Skeletal muscle tissue (tissue), 4 donors: Measurements from ENCODE around the gene SLC16A10. TPM values are rescaled to one million over a fixed set of nuclear protein-coding genes. Genes with fewer than 3 reads are reported as not detected.
A peak's percentile ranks its signal among the peaks of the same experiment; 100 is the strongest.
"Not testable (repeated sequence)": the region's sequence is repeated elsewhere in the genome, so short reads cannot be mapped to it uniquely, and the experiment has no call there.

ENCODE experiments used
- H3K27ac ChIP-seq: one replicate; pipeline ENCODE4 v1.7.0; 2013; ENCODE audit warnings: mild to moderate bottlenecking, low read depth, low read length, inconsistent platforms
- H3K27me3 ChIP-seq, 3 donors: one replicate each; pipeline ENCODE4 v1.7.0; 2013; ENCODE audit warnings: low read length in 3 of 3; ENCODE audit not compliant: control insufficient read depth in 3 of 3, insufficient read depth in 3 of 3
- H3K36me3 ChIP-seq, 3 donors: one replicate each; pipeline ENCODE4 v1.7.0; 2013; ENCODE audit warnings: low read length in 3 of 3; ENCODE audit not compliant: control insufficient read depth in 3 of 3, insufficient read depth in 3 of 3
- H3K4me1 ChIP-seq, 3 donors: one replicate each; pipeline ENCODE4 v1.7.0; 2013; ENCODE audit warnings: low read length in 3 of 3, mild to moderate bottlenecking in 3 of 3; ENCODE audit not compliant: control insufficient read depth in 3 of 3, insufficient read depth in 3 of 3
- H3K4me3 ChIP-seq, 3 donors: one replicate each; pipeline ENCODE4 v1.7.0; 2013; ENCODE audit warnings: low read length in 3 of 3
- H3K9ac ChIP-seq, 3 donors: one replicate each; pipeline ENCODE4 v1.7.0; 2013; ENCODE audit warnings: low read length in 3 of 3, mild to moderate bottlenecking in 3 of 3, moderate library complexity in 2 of 3, low read depth in 1 of 3
- H3K9me3 ChIP-seq, 3 donors: one replicate each; pipeline ENCODE4 v1.7.0; 2013; ENCODE audit warnings: low read length in 3 of 3; ENCODE audit not compliant: control insufficient read depth in 3 of 3
- total RNA-seq: library from RNA; depleted of rRNA; stranded (reverse); fragments of >200 nt; gene quantifications from one replicate; pipeline ENCODE4 v1.2.3, GENCODE V29; 2014
- donor health status: Osteomylitis.

Gene SLC16A10
- total RNA-seq, 1 donor from 2014 or later: 40.7 TPM

GRCh38 chr6:111192911-111193555, 105.7 kb downstream of the SLC16A10 start:
- Histone ChIP-seq H3K27ac (no peak overlapping the region), H3K27me3 (no peaks in the 10 kb centered on the region), H3K4me3 (no peak overlapping the region), H3K9me3 (no peaks in the 10 kb centered on the region), H3K4me1 (no peaks in the 10 kb centered on the region), H3K36me3 (peaks cover 0 to 8% (median 6%) of the 10 kb centered on the region in 3 donors), H3K9ac (no peak overlapping the region)

- H3K27me3 ChIP-seq: no peaks in the 10 kb centered on the region
- H3K9me3 ChIP-seq: no peaks in the 10 kb centered on the region
- peaks cover 0 to 7% (median 0%) of the 10 kb centered on the region in 3 donors for H3K4me1 ChIP-seq
- H3K27ac ChIP-seq: no peak overlapping the region
- H3K4me3 ChIP-seq: no peak overlapping the region
- peaks cover 2 to 16% (median 6%) of the 10 kb centered on the region in 3 donors for H3K36me3 ChIP-seq
- no peak overlapping the region for H3K9ac ChIP-seq
Measured at GRCh38 chr6:111195656-111196055, 108.4 kb downstream of the SLC16A10 start.

GRCh38 chr6:111198841-111199240, 111.5 kb downstream of the SLC16A10 start:
- H3K9me3 ChIP-seq: no peaks in the 10 kb centered on the region
- no peaks in the 10 kb centered on the region for H3K27me3 ChIP-seq
- peaks cover 0 to 7% (median under 1%) of the 10 kb centered on the region in 3 donors for H3K4me1 ChIP-seq
- no peak overlapping the region for H3K27ac ChIP-seq
- peaks cover 2 to 14% (median 6%) of the 10 kb centered on the region in 3 donors for H3K36me3 ChIP-seq
- no peak overlapping the region for H3K4me3 ChIP-seq
- H3K9ac ChIP-seq: no peak overlapping the region

- Histone ChIP-seq H3K36me3 (peaks cover 0 to 11% (median 2%) of the 10 kb centered on the region in 3 donors), H3K27me3 (no peaks in the 10 kb centered on the region), H3K4me3 (no peak overlapping the region), H3K9ac (no peak overlapping the region), H3K27ac (no peak overlapping the region), H3K4me1 (peaks cover under 1 to 11% (median 5%) of the 10 kb centered on the region in 3 donors), H3K9me3 (no peaks in the 10 kb centered on the region)
Measured at GRCh38 chr6:111199935-111200334, 112.6 kb downstream of the SLC16A10 start.

GRCh38 chr6:111200350-111201243, 113.3 kb downstream of the SLC16A10 start:
- peaks cover 2 to 11% (median 5%) of the 10 kb centered on the region in 3 donors for H3K4me1 ChIP-seq
- H3K9me3 ChIP-seq: no peaks in the 10 kb centered on the region
- no peak overlapping the region for H3K27ac ChIP-seq
- no peaks in the 10 kb centered on the region for H3K27me3 ChIP-seq
- no peak overlapping the region for H3K9ac ChIP-seq
- no peak overlapping the region for H3K4me3 ChIP-seq
- peaks cover 0 to 11% (median 2%) of the 10 kb centered on the region in 3 donors for H3K36me3 ChIP-seq

GRCh38 chr6:111201244-111201554, 113.9 kb downstream of the SLC16A10 start:
- Histone ChIP-seq H3K36me3 (peaks cover 0 to 11% (median 2%) of the 10 kb centered on the region in 3 donors), H3K27ac (no peak overlapping the region), H3K4me3 (no peak overlapping the region), H3K9ac (no peak overlapping the region), H3K9me3 (no peaks in the 10 kb centered on the region), H3K27me3 (no peaks in the 10 kb centered on the region), H3K4me1 (peaks cover 2 to 11% (median 5%) of the 10 kb centered on the region in 3 donors)

GRCh38 chr6:111201764-111202163, 114.5 kb downstream of the SLC16A10 start:
- Histone ChIP-seq H3K27ac (no peak overlapping the region), H3K4me1 (peaks cover 2 to 11% (median 5%) of the 10 kb centered on the region in 3 donors), H3K9me3 (no peaks in the 10 kb centered on the region), H3K36me3 (peaks cover 0 to 11% (median 2%) of the 10 kb centered on the region in 3 donors), H3K27me3 (no peaks in the 10 kb centered on the region), H3K9ac (no peak overlapping the region), H3K4me3 (no peak overlapping the region)

- H3K27ac ChIP-seq, H3K36me3 ChIP-seq, H3K27me3 ChIP-seq: not testable (repeated sequence)
Measured at GRCh38 chr6:111203539-111203938, 116.2 kb downstream of the SLC16A10 start.

GRCh38 chr6:111204305-111204704, 117.0 kb downstream of the SLC16A10 start:
- peaks cover 0 to 8% (median 4%) of the 10 kb centered on the region in 3 donors for H3K36me3 ChIP-seq
- H3K27ac ChIP-seq: peak overlapping the region; percentile 46
- no peaks in the 10 kb centered on the region for H3K9me3 ChIP-seq
- H3K4me1 ChIP-seq: peaks cover 2 to 11% (median 5%) of the 10 kb centered on the region in 3 donors
- H3K4me3 ChIP-seq: no peak overlapping the region
- no peaks in the 10 kb centered on the region for H3K27me3 ChIP-seq
- H3K9ac ChIP-seq: no peak overlapping the region

More at GRCh38 chr6:111203539-111203938, 116.2 kb downstream of the SLC16A10 start:
- not testable (repeated sequence) for H3K9me3 ChIP-seq, H3K4me3 ChIP-seq, H3K9ac ChIP-seq
- H3K4me1 ChIP-seq: peaks cover 2 to 11% (median 5%) of the 10 kb centered on the region in 3 donors

- Histone ChIP-seq H3K9ac (no peak overlapping the region), H3K4me1 (peaks cover 2 to 9% (median 5%) of the 10 kb centered on the region in 3 donors), H3K27me3 (no peaks in the 10 kb centered on the region), H3K4me3 (no peak overlapping the region), H3K27ac (no peak overlapping the region), H3K36me3 (peaks cover 0 to 8% (median 4%) of the 10 kb centered on the region in 3 donors), H3K9me3 (no peaks in the 10 kb centered on the region)
Measured at GRCh38 chr6:111204881-111205280, 117.6 kb downstream of the SLC16A10 start.
